Vagina (tissue), 2 donors: ENCODE data around the gene ZSWIM7. TPM values are rescaled to one million over a fixed set of nuclear protein-coding genes. Genes with fewer than 3 reads are reported as not detected.

Experiments
- DNase-seq, 2 donors: peaks; one replicate each; pipeline ENCODE4 v3.0.0-alpha.2; 2017; ENCODE audit errors: extremely low spot score in 2 of 2
- H3K27ac ChIP-seq: fragments of 200-600 bp; sonication (generic); one replicate; pipeline ENCODE4 v1.5.1; 2019
- H3K27me3 ChIP-seq: fragments of 200-600 bp; sonication (generic); one replicate; pipeline ENCODE4 v1.5.1; 2019
- H3K36me3 ChIP-seq, 2 donors: fragments of 200-600 bp; sonication (generic); one replicate each; pipeline ENCODE4 v1.5.1; 2017 to 2019
- H3K4me1 ChIP-seq: fragments of 200-600 bp; sonication (generic); one replicate; pipeline ENCODE4 v1.5.1; 2019
- H3K4me3 ChIP-seq, 2 donors: fragments of 200-600 bp; sonication (generic); 1 replicate in 1 of 2; 2 replicates in 1 of 2; pipeline ENCODE4 v1.5.1; 2016 to 2019
- H3K9me3 ChIP-seq: fragments of 200-600 bp; sonication (generic); one replicate; pipeline ENCODE4 v1.5.1; 2019
- POLR2A ChIP-seq, 2 donors: fragments of 450-650 bp; IDR thresholded peaks; one replicate each; pipeline ENCODE4 v1.6.1; 2017; ENCODE audit warnings: antibody characterized with exemption in 2 of 2, mild to moderate bottlenecking in 2 of 2, moderate library complexity in 2 of 2
- POLR2AphosphoS5 ChIP-seq, 2 donors: sonication (generic); formaldehyde crosslinking; IDR thresholded peaks; one replicate each; pipeline ENCODE4 v1.9.0; 2017; ENCODE audit warnings: antibody characterized with exemption in 2 of 2, mild to moderate bottlenecking in 2 of 2, low read depth in 1 of 2; ENCODE audit not compliant: insufficient read depth in 1 of 2
- intact Hi-C: fragments of 100-400 bp; cut with DNase I; formaldehyde crosslinking; loops from one replicate; pipeline ENCODE4 v1.15.1; 2023
- total RNA-seq: library from RNA; depleted of rRNA; stranded (reverse); fragments of >200 nt; gene quantifications from one replicate; pipeline ENCODE4 v1.2.3, GENCODE V29; 2016
- TF ChIP-seq, protein P1 (sequence below), 3 experiments: fragments of 450-650 bp in 2 of 3; fragments of 200-600 bp in 1 of 3; sonication (generic) in 1 of 3; IDR thresholded peaks; one replicate each; pipeline ENCODE4 v1.5.1; 2017 to 2019; ENCODE audit warnings: antibody characterized with exemption in 3 of 3, mild to moderate bottlenecking in 2 of 3, moderate library complexity in 2 of 3

Gene ZSWIM7
- total RNA-seq, 1 donor from 2014 or later, result 18.9 TPM

- Histone ChIP-seq H3K4me1 (peaks cover 4% of the 10 kb centered on the region), H3K36me3 (peaks cover 0 to 8% of the 10 kb centered on the region in 2 donors), H3K27ac (no peak overlapping the region), H3K27me3 (no peaks in the 10 kb centered on the region), H3K4me3 (no peak overlapping the region), H3K9me3 (no peaks in the 10 kb centered on the region)
- no peak for DNase-seq
- intact Hi-C loops, result no loop called here
- TF ChIP-seq POLR2AphosphoS5 (IDR thresholded peaks at IDR 0.05; ENCODE audit: insufficient read depth in 1 of 2, low read depth in 1 of 2), result no peak
- no peak for TF ChIP-seq POLR2A (IDR thresholded peaks at IDR 0.05)
- TF ChIP-seq, protein P1, sequence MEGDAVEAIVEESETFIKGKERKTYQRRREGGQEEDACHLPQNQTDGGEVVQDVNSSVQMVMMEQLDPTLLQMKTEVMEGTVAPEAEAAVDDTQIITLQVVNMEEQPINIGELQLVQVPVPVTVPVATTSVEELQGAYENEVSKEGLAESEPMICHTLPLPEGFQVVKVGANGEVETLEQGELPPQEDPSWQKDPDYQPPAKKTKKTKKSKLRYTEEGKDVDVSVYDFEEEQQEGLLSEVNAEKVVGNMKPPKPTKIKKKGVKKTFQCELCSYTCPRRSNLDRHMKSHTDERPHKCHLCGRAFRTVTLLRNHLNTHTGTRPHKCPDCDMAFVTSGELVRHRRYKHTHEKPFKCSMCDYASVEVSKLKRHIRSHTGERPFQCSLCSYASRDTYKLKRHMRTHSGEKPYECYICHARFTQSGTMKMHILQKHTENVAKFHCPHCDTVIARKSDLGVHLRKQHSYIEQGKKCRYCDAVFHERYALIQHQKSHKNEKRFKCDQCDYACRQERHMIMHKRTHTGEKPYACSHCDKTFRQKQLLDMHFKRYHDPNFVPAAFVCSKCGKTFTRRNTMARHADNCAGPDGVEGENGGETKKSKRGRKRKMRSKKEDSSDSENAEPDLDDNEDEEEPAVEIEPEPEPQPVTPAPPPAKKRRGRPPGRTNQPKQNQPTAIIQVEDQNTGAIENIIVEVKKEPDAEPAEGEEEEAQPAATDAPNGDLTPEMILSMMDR (IDR thresholded peaks at IDR 0.05), result no peak
These were observed 27.6 kb downstream of the ZSWIM7 start for GRCh38 chr17:15971882-15972281.

GRCh38 chr17:15971098-15971678 lies 28.3 kb downstream of the ZSWIM7 start:
- no peaks in the 10 kb centered on the region for H3K27me3 ChIP-seq
- TF ChIP-seq POLR2AphosphoS5 (IDR thresholded peaks at IDR 0.05; ENCODE audit: insufficient read depth in 1 of 2, low read depth in 1 of 2) (no peak), POLR2A (IDR thresholded peaks at IDR 0.05) (no peak)
- TF ChIP-seq, protein P1 (IDR thresholded peaks at IDR 0.05), result no peak
- no peaks in the 10 kb centered on the region for H3K9me3 ChIP-seq
- H3K27ac ChIP-seq, result no peak overlapping the region
- H3K4me1 ChIP-seq, result peaks cover 11% of the 10 kb centered on the region
- peaks cover 0 to under 1% of the 10 kb centered on the region in 2 donors for H3K36me3 ChIP-seq
- DNase-seq, result no peak
- intact Hi-C loops, result no loop called here
- no peak overlapping the region for H3K4me3 ChIP-seq

DNA sequence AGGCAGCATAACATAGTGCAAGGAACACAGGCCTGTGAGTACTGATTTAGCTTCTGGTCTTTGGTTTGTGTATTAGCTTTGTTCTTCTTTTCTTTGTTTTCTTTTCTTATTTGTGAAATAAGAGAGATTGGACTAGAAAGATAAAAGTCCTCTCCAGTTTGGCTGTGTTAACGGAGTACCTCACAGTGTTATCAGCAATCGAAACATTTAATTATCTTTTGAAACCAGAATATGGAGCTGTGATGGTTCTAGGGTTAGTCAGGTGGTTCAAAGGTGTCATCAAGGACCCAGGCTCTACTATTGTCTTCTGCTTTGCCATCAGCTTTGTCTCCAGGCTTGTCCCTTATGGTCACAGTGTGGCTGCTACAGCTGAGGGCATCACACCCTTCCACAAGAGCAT lies 29.0 kb downstream of the ZSWIM7 start:
- Histone ChIP-seq H3K4me1 (peaks cover 18% of the 10 kb centered on the region), H3K27me3 (no peaks in the 10 kb centered on the region), H3K4me3 (no peak overlapping the region), H3K9me3 (no peaks in the 10 kb centered on the region), H3K36me3 (no peaks in the 10 kb centered on the region), H3K27ac (no peak overlapping the region)
- DNase-seq, result no peak
- no peak for TF ChIP-seq POLR2AphosphoS5 (IDR thresholded peaks at IDR 0.05; ENCODE audit: insufficient read depth in 1 of 2, low read depth in 1 of 2)
- TF ChIP-seq POLR2A (IDR thresholded peaks at IDR 0.05), result no peak
- TF ChIP-seq, protein P1 (IDR thresholded peaks at IDR 0.05), result no peak
- intact Hi-C loops, result no loop called here

DNA sequence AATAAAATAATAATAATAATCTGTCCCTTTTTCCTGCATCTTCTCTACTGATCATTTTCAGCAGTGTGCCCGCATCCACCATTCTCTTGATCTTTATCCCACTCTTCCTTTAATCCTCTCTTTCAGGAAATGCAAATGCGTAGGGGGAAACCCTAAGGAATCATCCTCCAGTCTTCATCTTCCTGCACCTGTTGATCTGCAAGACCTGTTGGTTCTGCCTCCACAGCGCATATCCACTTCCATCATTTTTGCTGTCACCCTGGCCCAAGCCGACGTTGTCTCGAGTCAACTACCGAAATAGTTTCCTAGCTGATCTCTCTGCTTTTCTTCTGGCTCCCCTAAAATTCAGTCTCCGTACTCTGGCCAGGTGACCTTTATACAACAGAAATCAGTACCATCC lies 30.0 kb downstream of the ZSWIM7 start:
- TF ChIP-seq, protein P1 (IDR thresholded peaks at IDR 0.05), result no peak
- TF ChIP-seq POLR2AphosphoS5 (IDR thresholded peaks at IDR 0.05; ENCODE audit: insufficient read depth in 1 of 2, low read depth in 1 of 2) (no peak), POLR2A (IDR thresholded peaks at IDR 0.05) (no peak)
- no peak overlapping the region for H3K4me3 ChIP-seq
- intact Hi-C loops, result no loop called here
- no peaks in the 10 kb centered on the region for H3K27me3 ChIP-seq
- H3K4me1 ChIP-seq, result peaks cover 21% of the 10 kb centered on the region
- DNase-seq, result no peak
- H3K36me3 ChIP-seq, result no peaks in the 10 kb centered on the region
- H3K27ac ChIP-seq, result no peak overlapping the region
- H3K9me3 ChIP-seq, result no peaks in the 10 kb centered on the region

GRCh38 chr17:15967706-15968399 lies 31.7 kb downstream of the ZSWIM7 start:
- TF ChIP-seq POLR2A (IDR thresholded peaks at IDR 0.05), result no peak
- TF ChIP-seq, protein P1 (IDR thresholded peaks at IDR 0.05), result no peak
- no peak for TF ChIP-seq POLR2AphosphoS5 (IDR thresholded peaks at IDR 0.05; ENCODE audit: insufficient read depth in 1 of 2, low read depth in 1 of 2)
- no peaks in the 10 kb centered on the region for H3K27me3 ChIP-seq
- intact Hi-C loops, result no loop called here
- H3K9me3 ChIP-seq, result no peaks in the 10 kb centered on the region
- H3K27ac ChIP-seq, result no peak overlapping the region
- no peaks in the 10 kb centered on the region for H3K36me3 ChIP-seq
- H3K4me3 ChIP-seq, result no peak overlapping the region
- DNase-seq, result no peak
- peaks cover 21% of the 10 kb centered on the region for H3K4me1 ChIP-seq
